Mucosa of descending colon (tissue), 3 donors: ENCODE data around the gene ATF7. TPM values are rescaled to one million over a fixed set of nuclear protein-coding genes. Genes with fewer than 3 reads are reported as not detected.
A peak's percentile ranks its signal among the peaks of the same experiment; 100 is the strongest.

Experiments
- ATAC-seq: fragments of 200-7000 bp; cut with Tn5 transposase; one replicate; pipeline ENCODE4 v1.9.1; 2020; ENCODE audit warnings: mild to moderate bottlenecking, moderate library complexity
- DNase-seq, 3 donors: peaks; one replicate each; pipeline ENCODE4 v3.0.0-alpha.2; 2020
- H3K36me3 ChIP-seq: fragments of 200-600 bp; one replicate; pipeline ENCODE4 v1.8.0; 2021; ENCODE audit warnings: low read depth, mild to moderate bottlenecking
- H3K4me1 ChIP-seq: fragments of 200-600 bp; one replicate; pipeline ENCODE4 v1.8.0; 2021; ENCODE audit warnings: low read depth, mild to moderate bottlenecking
- H3K4me3 ChIP-seq: fragments of 200-600 bp; one replicate; pipeline ENCODE4 v1.8.0; 2021; ENCODE audit warnings: mild to moderate bottlenecking
- H3K9me3 ChIP-seq: fragments of 200-600 bp; one replicate; pipeline ENCODE4 v1.8.0; 2021; ENCODE audit warnings: mild to moderate bottlenecking
- intact Hi-C, 2 donors: fragments of 100-400 bp; cut with DNase I in 1 of 2; cut with micrococcal nuclease in 1 of 2; formaldehyde crosslinking; loops; one replicate each; pipeline versions ENCODE4 v1.11.0 to v1.11.1; 2022; cut with DNase I, micrococcal nuclease
- total RNA-seq, 3 donors: library from RNA; stranded (reverse); fragmentation: NEBNext Ultra II Directional in 2 of 3; extraction: Animal tissue kit (Norgen Biotek cat#: 25700) in 2 of 3; gene quantifications; one replicate each; pipeline versions ENCODE4 v1.2.1 to v1.2.4, GENCODE V29; 2021 to 2023
- TF ChIP-seq, protein P1 (sequence below): fragments of 200-600 bp; IDR thresholded peaks from one replicate; pipeline ENCODE4 v1.8.0; 2022; ENCODE audit warnings: antibody characterized with exemption, mild to moderate bottlenecking
- donor health status: DM: no; HTN: no; CAD: no; lungs with moderate emphysema.
- donor health status: DM: no; HTN: no; CAD: no.
- donor health status: DM: no; HTN: yes; CAD: no.

The ATF7 gene
- total RNA-seq, 3 donors from 2014 or later, result 35.6 to 50.9 (median 42.8) TPM

DNA sequence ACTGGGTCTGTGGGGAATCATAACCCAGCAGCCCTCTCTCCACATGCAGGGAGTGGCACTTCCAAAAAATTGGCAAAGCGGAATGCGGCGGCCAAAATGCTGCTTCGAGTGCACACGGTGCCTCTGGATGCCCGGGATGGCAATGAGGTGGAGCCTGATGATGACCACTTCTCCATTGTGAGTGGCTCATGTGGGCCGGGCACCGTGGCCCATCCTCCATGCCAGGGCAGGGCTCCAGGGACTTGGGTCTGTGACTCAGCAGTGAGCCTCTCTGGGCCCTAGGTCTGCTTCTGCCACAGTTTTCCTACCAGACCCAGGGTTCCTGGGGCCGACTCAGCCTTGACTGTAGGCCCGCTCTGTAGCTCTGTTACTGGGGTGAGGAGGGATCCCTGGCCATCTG, 121.1 kb downstream of the ATF7 start:
- intact Hi-C loops, result no loop called here
- TF ChIP-seq, protein P1, sequence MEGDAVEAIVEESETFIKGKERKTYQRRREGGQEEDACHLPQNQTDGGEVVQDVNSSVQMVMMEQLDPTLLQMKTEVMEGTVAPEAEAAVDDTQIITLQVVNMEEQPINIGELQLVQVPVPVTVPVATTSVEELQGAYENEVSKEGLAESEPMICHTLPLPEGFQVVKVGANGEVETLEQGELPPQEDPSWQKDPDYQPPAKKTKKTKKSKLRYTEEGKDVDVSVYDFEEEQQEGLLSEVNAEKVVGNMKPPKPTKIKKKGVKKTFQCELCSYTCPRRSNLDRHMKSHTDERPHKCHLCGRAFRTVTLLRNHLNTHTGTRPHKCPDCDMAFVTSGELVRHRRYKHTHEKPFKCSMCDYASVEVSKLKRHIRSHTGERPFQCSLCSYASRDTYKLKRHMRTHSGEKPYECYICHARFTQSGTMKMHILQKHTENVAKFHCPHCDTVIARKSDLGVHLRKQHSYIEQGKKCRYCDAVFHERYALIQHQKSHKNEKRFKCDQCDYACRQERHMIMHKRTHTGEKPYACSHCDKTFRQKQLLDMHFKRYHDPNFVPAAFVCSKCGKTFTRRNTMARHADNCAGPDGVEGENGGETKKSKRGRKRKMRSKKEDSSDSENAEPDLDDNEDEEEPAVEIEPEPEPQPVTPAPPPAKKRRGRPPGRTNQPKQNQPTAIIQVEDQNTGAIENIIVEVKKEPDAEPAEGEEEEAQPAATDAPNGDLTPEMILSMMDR, result no peak
- H3K4me1 ChIP-seq, result peaks cover 12% of the 10 kb centered on the region
- DNase-seq, result no peak
- no peak overlapping the region for H3K4me3 ChIP-seq
- no peaks in the 10 kb centered on the region for H3K9me3 ChIP-seq
- ATAC-seq, result no peak
- peaks cover 6% of the 10 kb centered on the region for H3K36me3 ChIP-seq

DNA sequence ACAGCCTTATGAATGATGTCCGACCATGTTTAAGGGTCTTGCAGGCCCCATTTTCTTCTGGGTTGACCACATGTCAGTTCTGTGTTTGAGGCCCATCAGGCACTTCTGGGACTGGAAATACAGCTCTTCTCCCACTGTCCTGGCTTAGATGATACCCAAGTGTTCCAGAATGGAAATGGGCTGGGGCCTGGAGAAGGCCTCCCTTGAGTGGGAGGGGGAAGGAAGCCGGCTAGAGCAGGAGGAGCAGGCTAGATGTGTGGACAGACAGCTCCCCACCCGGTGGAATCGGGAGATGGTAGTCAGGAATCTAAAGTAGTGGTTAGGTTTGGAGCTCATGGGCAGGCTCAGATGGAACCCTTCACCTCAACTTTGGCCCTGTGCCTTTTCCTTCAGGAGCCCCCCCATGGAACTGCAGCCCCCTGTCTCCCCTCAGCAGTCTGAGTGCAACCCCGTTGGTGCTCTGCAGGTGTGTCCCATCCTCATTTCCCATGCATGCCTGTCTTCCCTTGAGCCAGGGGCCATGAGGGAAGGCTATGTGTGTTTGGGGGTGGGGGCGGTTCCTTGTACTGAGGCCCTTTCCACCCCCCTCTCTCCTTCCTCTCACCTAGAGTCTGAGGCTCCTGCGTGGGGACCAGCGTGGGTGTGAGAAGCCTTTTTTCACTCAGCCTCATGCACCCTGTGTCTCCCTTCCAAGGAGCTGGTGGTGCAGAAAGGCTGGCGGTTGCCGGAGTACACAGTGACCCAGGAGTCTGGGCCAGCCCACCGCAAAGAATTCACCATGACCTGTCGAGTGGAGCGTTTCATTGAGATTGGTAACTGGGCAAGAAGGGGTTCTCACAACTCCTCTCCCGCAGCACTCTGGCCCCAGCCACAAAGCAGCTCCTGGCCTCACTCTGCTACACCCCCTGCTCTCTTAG, 121.9 kb downstream of the ATF7 start:
- intact Hi-C loops, result no loop called here
- peaks cover 15% of the 10 kb centered on the region for H3K4me1 ChIP-seq
- ATAC-seq (no peak), DNase-seq (no peak)
- H3K36me3 ChIP-seq, result peaks cover 6% of the 10 kb centered on the region
- TF ChIP-seq, protein P1, result no peak
- no peak overlapping the region for H3K4me3 ChIP-seq
- H3K9me3 ChIP-seq, result no peaks in the 10 kb centered on the region

DNA sequence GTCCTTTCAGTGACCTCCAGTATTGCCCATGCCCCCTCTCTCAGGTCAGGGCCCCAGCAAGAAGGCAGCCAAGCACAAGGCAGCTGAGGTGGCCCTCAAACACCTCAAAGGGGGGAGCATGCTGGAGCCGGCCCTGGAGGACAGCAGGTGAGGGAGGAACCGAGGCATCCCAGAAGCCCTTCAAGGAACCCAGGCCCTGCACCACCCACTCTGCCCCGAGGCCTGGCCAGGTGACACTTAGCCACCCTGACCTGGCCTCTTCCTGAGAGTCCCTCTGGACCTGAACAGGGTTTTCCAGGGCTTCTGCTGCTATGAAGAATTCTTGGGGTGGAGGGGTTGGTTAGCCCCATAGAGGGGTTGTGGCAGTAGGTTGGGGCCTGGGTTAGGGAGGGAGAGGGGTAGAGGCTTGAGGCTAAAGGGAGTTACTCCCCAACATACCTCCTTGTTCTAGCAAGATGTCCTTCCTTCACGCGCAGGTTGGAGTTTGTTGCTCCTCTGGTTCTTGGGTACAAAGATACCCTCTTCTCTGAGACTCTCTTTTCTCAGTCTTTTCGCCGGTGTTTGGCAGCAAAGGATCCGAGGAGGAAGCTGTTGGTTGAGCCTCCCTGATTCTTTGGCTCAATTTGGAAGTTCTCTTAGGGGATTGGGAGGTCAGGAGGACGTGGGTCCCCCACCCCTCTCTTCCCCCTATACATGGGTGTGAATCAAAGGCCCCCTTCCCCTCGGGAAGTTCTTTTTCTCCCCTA, 123.0 kb downstream of the ATF7 start:
- no peak for DNase-seq
- intact Hi-C loops, result no loop called here
- ATAC-seq, result no peak
- H3K4me1 ChIP-seq, result peaks cover 11% of the 10 kb centered on the region
- no peak overlapping the region for H3K4me3 ChIP-seq
- TF ChIP-seq, protein P1, result no peak
- H3K9me3 ChIP-seq, result no peaks in the 10 kb centered on the region
- H3K36me3 ChIP-seq, result peaks cover 6% of the 10 kb centered on the region

DNA sequence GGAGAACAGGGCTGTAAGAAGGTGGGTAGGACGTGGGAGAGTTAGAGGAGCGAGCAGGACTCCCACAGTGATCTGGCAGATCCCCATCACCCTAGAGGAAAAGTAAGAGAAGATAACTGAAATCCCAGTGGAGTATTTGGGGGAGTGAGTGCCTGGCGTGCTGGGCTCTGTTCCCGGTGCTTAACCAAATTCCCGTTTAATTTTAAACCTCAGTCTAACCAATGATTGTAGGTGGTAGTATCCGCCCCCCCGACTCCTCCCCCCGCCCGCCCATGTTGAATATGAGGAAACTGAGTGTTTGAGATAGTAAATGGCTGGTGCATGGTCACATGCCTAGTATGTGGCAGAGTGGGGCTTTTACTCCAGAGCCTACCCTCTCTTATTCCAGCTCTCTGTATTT, 123.9 kb downstream of the ATF7 start:
- peaks cover 11% of the 10 kb centered on the region for H3K4me1 ChIP-seq
- intact Hi-C loops, result no loop called here

DNA sequence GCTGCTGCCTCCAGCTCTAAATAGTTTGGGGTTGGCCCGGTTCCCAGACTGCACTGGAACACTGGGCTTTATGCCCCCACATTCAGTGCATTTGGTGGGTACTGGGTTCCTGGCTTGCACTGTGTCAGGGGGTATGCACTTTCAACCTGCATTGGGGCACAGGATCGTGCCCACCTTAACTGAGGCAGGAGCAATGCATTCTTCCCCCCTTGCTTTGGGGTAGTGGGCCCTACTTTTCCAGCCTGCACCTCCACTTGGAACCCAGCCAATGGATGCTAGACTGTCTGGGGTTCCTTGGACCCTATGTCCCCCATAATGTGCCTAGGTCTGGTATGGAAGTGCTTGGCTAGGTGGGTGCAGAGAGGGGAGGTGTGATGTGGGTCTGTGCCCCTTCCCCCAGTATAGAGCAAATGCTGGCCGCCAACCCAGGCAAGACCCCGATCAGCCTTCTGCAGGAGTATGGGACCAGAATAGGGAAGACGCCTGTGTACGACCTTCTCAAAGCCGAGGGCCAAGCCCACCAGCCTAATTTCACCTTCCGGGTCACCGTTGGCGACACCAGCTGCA, 124.5 kb downstream of the ATF7 start:
- intact Hi-C loops, result no loop called here
- ATAC-seq (no peak), DNase-seq (no peak)
- TF ChIP-seq, protein P1, result no peak
- H3K9me3 ChIP-seq, result no peaks in the 10 kb centered on the region
- H3K4me3 ChIP-seq, result peak overlapping the region; percentile 17
- H3K36me3 ChIP-seq, result peaks cover 6% of the 10 kb centered on the region
- peaks cover 14% of the 10 kb centered on the region for H3K4me1 ChIP-seq

More for the DNA sequence above, 123.9 kb downstream of the ATF7 start:
- TF ChIP-seq, protein P1, result no peak
- DNase-seq, result no peak
- Histone ChIP-seq H3K9me3 (no peaks in the 10 kb centered on the region), H3K4me3 (no peak overlapping the region), H3K36me3 (peaks cover 6% of the 10 kb centered on the region)
- no peak for ATAC-seq
